Hematopoietic multipotent progenitor cell treated with erythropoietin and hydrocortisone succinate and interleukin-3 and kit ligand, for 6 days (in vitro differentiated cells): ENCODE results near the gene ZNF726.
"Not testable (repeated sequence)": the region's sequence is repeated elsewhere in the genome, so short reads cannot be mapped to it uniquely, and the experiment has no call there.

ENCODE experiments used
- DNase-seq: peaks from one replicate; pipeline ENCODE4 v3.0.0-alpha.2; 2015

The ZNF726 gene

DNA sequence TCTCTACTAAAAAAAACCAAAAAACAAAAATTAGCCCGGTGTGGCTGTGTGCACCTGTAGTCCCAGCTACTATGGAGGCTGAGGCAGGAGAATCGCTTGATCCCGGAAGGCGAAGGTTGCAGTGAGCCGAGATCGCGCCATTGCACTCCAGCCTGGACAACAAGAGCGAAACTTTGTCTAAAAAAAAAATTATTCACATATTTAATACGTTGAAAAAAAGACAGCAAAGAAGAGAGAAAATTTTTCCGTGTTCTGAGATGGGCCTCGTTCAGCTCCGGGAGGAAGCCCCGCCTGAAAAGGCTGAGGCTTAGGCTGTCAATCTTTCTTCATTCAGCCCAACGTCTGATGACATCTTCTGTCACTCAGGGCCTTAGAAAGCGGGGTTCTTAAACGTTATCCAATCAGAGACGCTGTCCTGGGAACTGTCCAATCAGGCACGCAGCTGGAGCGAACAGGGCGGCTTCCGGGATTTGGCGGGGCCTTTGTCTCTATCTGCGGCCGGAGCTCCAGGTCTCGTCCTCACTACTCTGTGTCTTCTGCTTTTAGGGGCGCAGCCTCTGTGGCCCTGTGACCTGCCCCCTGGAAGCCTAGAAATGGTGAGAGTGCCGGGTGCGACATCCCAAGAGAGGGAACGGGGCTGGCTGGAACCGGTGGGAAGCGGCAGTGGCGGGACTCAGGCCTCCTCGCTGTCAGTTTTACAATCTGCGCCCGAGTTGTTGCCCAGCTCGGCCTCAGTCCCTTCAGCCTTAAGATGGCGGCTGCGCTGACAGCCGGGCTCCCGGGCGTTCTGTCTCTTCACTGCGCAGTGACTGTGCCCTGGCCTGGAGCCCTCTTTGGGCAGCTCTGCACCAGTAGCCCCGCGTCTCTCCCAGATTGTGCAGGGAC is at the start of gene ZNF726:
Gene ZNF726, plus strand, starts transcription at position 485 of the 885 bp plus-strand sequence. Its CDS starts 109 bp downstream, at position 594.
- peak; percentile 93 for DNase-seq

- no peak for DNase-seq
Observed at GRCh38 chr19:23867895-23868294, 46.8 kb upstream of the ZNF726 start.

GRCh38 chr19:23868630-23869029 is 46.1 kb upstream of the ZNF726 start:
- DNase-seq: no peak

- no peak for DNase-seq
Observed at GRCh38 chr19:23872282-23872919, 42.3 kb upstream of the ZNF726 start.

DNA sequence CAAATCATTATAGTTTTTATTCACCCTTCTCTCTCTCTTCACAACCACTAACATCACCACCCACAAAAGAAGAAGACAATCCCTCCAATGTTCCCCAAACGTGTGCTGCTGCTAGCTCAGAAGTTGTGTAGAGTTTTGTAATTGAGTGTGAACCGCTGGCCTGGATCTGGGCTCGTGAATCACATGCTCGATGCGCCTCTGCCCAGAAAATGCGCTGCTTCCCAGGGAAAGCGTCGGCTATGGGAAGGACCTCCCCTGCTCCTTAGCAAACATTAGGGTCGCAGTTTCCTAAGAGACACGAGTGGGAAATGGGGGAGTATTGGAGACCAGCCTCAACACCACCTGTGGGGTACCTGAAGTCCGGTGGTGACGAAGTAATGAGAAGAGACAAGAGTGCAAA is 38.4 kb upstream of the ZNF726 start:
- DNase-seq: no peak

DNA sequence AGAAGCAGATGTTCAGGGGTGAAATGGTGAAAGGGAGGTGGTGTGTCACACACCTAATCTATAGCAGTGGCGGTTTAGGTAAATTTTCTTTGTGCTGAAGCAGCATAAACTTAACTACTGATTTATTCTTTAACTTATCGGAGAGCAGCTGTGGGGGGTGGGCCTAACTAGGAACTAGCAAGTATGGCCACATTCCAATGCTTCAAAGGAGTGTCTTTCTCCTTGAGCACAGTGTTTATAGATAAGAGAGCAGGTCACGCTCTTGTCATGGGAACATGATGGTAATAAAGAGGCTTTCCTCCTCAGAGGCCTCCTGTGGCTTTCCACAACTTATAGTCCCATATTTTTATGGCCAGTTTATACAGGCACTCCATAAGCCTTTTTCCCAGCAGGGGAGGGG is 37.9 kb upstream of the ZNF726 start:
- DNase-seq: not testable (repeated sequence)

GRCh38 chr19:23882493-23882892 is 32.2 kb upstream of the ZNF726 start:
- DNase-seq: no peak

GRCh38 chr19:23884363-23884762 is 30.3 kb upstream of the ZNF726 start:
- DNase-seq: no peak

GRCh38 chr19:23887642-23888041 is 27.0 kb upstream of the ZNF726 start:
- DNase-seq: no peak

GRCh38 chr19:23896096-23896495 is 18.6 kb upstream of the ZNF726 start:
- DNase-seq: not testable (repeated sequence)

GRCh38 chr19:23896912-23897311 is 17.8 kb upstream of the ZNF726 start:
- DNase-seq: no peak

GRCh38 chr19:23901360-23901759 is 13.3 kb upstream of the ZNF726 start:
- no peak for DNase-seq

GRCh38 chr19:23904406-23904805 is 10.3 kb upstream of the ZNF726 start:
- DNase-seq: no peak

DNA sequence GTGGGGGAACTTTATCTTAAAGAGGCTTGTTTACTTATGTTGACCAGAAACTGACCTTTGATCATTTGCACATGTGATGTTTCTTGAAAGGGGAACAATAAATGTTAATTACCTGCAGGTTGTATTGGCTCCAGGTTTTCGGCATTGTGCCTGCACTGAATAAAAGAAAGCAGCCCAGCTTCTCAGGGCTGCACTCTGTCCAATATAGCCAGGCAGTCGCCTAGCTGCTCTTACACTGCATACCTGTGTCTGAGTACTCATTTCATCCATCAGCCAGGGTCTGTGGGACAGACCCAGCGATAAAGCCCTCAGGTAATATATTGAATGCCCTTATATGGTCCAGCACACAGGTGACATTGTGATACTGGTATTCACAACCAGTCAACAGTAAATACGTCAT is 8.9 kb upstream of the ZNF726 start:
- DNase-seq: no peak

DNA sequence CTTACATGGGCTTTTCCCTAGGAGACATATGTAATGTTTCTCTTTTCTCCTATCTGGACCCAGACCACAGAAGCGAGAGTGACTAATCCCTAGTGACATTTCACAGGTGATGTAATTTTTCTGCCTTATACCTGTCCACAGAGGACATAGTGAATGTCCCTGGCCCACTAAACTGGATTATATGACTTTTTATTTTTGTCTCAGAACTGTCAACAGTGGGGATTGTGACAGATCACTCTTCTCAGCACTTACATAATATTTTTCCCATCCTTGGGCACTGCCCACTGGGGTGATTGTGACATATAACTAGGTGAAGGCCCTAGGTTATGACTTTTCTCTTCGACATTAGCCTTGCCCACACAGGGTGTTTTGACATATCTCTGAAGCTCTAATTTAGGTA is 7.9 kb upstream of the ZNF726 start:
- no peak for DNase-seq

GRCh38 chr19:23908165-23908564 is 6.5 kb upstream of the ZNF726 start:
- DNase-seq: no peak

DNA sequence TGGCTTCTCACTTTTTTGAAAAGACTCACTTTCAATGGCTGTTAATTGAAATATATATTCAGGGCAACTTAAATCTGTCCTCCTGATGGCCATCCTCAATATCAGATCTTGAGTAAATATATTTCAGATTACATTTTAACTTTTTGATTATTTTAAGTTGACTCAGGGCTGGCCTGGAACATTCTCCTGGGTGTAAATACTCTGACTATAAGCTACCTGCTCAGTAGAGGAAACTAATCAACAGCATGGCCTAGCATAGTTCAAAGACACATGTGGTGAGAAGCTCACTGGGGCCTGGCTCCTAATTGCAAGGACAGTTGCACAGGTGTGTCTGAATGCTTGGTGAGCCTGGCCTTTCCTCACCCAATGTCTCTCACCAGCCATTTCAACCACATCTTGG is 5.5 kb upstream of the ZNF726 start:
- no peak for DNase-seq

DNA sequence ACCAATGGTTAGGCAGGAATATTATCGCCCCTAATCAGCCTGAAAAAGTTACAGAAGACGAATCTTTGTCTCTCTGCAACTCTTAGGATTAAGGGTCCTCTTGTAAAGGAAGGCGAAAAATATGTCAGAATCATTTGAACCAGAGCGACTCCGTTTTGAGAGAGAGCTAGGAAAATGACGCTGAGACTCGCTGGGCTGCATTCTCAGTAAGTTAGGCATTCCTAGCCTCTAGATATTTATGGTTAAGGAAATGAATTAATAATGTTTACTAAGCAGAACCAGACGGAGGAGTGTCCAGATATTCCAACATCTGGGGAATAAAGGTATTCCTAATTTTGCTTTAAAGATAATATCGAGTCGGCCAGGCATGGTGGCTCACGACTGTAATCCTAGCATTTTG is 755 bp upstream of the ZNF726 start:
- DNase-seq: no peak

- DNase-seq: no peak
Observed at GRCh38 chr19:23916991-23917390, 2.3 kb downstream of the ZNF726 start.

GRCh38 chr19:23917856-23918255 is 3.2 kb downstream of the ZNF726 start:
- DNase-seq: no peak

- DNase-seq: no peak
Observed at GRCh38 chr19:23925285-23925684, 10.6 kb downstream of the ZNF726 start.

DNA sequence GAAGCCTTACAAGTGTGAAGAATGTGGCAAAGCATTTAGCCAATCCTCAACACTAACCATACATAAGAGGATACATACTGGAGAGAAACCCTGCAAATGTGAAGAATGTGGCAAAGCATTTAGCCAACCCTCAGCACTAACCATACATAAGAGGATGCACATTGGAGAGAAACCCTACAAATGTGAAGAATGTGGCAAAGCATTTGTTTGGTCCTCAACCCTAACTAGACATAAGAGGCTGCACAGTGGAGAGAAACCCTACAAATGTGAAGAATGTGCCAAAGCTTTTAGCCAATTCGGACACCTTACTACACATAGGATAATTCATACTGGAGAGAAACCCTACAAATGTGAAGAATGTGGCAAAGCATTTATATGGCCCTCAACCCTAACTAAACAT is 18.2 kb downstream of the ZNF726 start:
- no peak for DNase-seq

DNA sequence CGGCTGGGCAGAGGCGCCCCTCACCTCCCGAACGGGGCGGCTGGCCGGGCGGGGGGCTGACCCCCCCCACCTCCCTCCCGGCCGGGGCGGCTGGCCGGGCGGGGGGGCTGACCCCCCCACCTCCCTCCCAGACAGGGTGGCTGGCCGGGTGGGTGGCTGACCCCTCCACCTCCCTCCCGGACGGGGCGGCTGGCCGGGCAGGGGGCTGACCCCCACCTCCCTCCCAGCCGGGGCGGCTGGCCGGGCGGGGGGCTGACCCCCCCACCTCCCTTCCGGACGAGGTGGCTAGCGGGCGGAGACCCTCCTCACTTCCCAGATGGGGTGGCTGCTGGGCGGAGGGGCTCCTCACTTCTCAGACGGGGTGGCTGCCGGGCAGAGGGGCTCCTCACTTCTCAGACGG is 22.3 kb downstream of the ZNF726 start:
- DNase-seq: not testable (repeated sequence)

- no peak for DNase-seq
Observed at GRCh38 chr19:23943411-23943810, 28.7 kb downstream of the ZNF726 start.
